GM18909 (cell line): ENCODE results near the gene CAMKMT.
"Not testable (repeated sequence)": the region's sequence is repeated elsewhere in the genome, so short reads cannot be mapped to it uniquely, and the experiment has no call there.

Source experiments
- ATAC-seq: cut with Tn5 transposase; IDR thresholded peaks from one replicate; pipeline ENCODE4 v1.9.1; 2021; ENCODE audit warnings: mild to moderate bottlenecking; ENCODE audit not compliant: unreplicated experiment, poor library complexity

The CAMKMT gene

GRCh38 chr2:44495035-44495434 lies 133.3 kb downstream of the CAMKMT start:
- ATAC-seq, result no peak

GRCh38 chr2:44495544-44495943 lies 133.8 kb downstream of the CAMKMT start:
- no peak for ATAC-seq

GRCh38 chr2:44496130-44496529 lies 134.4 kb downstream of the CAMKMT start:
- ATAC-seq, result no peak

- no peak for ATAC-seq
Measured at GRCh38 chr2:44498551-44498950, 136.8 kb downstream of the CAMKMT start.

GRCh38 chr2:44505664-44506063 lies 143.9 kb downstream of the CAMKMT start:
- not testable (repeated sequence) for ATAC-seq

GRCh38 chr2:44510246-44510645 lies 148.5 kb downstream of the CAMKMT start:
- no peak for ATAC-seq

GRCh38 chr2:44515416-44515815 lies 153.7 kb downstream of the CAMKMT start:
- ATAC-seq, result no peak

- no peak for ATAC-seq
Measured at GRCh38 chr2:44519026-44519425, 157.3 kb downstream of the CAMKMT start.

GRCh38 chr2:44522846-44523245 lies 161.1 kb downstream of the CAMKMT start:
- ATAC-seq, result no peak

- no peak for ATAC-seq
Measured at GRCh38 chr2:44524347-44524926, 162.7 kb downstream of the CAMKMT start.

- ATAC-seq, result no peak
Measured at GRCh38 chr2:44526352-44526751, 164.6 kb downstream of the CAMKMT start.

- ATAC-seq, result no peak
Measured at GRCh38 chr2:44528595-44528994, 166.8 kb downstream of the CAMKMT start.

- no peak for ATAC-seq
Measured at GRCh38 chr2:44529448-44529847, 167.7 kb downstream of the CAMKMT start.

GRCh38 chr2:44531289-44531688 lies 169.5 kb downstream of the CAMKMT start:
- no peak for ATAC-seq

- ATAC-seq, result no peak
Measured at GRCh38 chr2:44532031-44532430, 170.3 kb downstream of the CAMKMT start.

- ATAC-seq, result no peak
Measured at GRCh38 chr2:44533508-44533907, 171.8 kb downstream of the CAMKMT start.

GRCh38 chr2:44535376-44535775 lies 173.6 kb downstream of the CAMKMT start:
- ATAC-seq, result no peak

- ATAC-seq, result no peak
Measured at GRCh38 chr2:44537264-44537663, 175.5 kb downstream of the CAMKMT start.

GRCh38 chr2:44542520-44542919 lies 180.8 kb downstream of the CAMKMT start:
- no peak for ATAC-seq

- ATAC-seq, result no peak
Measured at GRCh38 chr2:44543773-44544725, 182.3 kb downstream of the CAMKMT start.

GRCh38 chr2:44545005-44545404 lies 183.3 kb downstream of the CAMKMT start:
- ATAC-seq, result no peak
